Fibroblast of mammary gland (primary cell): ENCODE results near the gene CHADL.
A peak's percentile ranks its signal among the peaks of the same experiment; 100 is the strongest.
"Not testable (repeated sequence)": the region's sequence is repeated elsewhere in the genome, so short reads cannot be mapped to it uniquely, and the experiment has no call there.

Experiments used
- DNase-seq: peaks from one replicate; pipeline ENCODE4 v3.0.0-alpha.2; 2010; ENCODE audit warnings: low read depth
- H3K4me3 ChIP-seq: 2 replicates; pipeline ENCODE4 v1.5.1; 2011; ENCODE audit warnings: low read depth, mild to moderate bottlenecking, low read length, moderate library complexity; ENCODE audit not compliant: control insufficient read depth
- TF ChIP-seq, protein P1 (sequence below): conservative IDR thresholded peaks from 2 replicates; pipeline ENCODE4 v1.5.1; 2011; ENCODE audit warnings: low read depth, low read length, inconsistent platforms; ENCODE audit not compliant: control insufficient read depth, insufficient read depth

Gene CHADL

DNA sequence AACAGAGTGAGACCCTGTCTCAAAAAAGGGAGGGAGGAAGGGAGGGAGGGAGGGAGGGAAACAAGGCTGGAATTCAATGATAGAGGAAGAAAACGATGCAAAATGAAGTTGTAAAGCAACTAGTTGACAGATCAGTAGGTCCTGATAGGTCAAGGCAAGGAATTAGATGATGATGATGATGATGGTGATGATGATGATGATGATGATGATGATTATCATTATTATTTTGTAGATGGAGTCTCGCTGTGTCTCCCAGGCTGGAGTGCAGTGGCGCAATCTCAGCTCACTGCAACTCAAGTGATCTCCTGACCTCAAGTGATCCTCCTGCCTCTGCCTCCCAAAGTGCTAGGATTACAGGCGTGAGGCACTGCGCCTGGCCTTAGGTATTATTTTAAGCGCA, 46.9 kb downstream of the CHADL start:
- TF ChIP-seq, protein P1, sequence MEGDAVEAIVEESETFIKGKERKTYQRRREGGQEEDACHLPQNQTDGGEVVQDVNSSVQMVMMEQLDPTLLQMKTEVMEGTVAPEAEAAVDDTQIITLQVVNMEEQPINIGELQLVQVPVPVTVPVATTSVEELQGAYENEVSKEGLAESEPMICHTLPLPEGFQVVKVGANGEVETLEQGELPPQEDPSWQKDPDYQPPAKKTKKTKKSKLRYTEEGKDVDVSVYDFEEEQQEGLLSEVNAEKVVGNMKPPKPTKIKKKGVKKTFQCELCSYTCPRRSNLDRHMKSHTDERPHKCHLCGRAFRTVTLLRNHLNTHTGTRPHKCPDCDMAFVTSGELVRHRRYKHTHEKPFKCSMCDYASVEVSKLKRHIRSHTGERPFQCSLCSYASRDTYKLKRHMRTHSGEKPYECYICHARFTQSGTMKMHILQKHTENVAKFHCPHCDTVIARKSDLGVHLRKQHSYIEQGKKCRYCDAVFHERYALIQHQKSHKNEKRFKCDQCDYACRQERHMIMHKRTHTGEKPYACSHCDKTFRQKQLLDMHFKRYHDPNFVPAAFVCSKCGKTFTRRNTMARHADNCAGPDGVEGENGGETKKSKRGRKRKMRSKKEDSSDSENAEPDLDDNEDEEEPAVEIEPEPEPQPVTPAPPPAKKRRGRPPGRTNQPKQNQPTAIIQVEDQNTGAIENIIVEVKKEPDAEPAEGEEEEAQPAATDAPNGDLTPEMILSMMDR = no peak
- no peak for DNase-seq
- no peak overlapping the region for H3K4me3 ChIP-seq

DNA sequence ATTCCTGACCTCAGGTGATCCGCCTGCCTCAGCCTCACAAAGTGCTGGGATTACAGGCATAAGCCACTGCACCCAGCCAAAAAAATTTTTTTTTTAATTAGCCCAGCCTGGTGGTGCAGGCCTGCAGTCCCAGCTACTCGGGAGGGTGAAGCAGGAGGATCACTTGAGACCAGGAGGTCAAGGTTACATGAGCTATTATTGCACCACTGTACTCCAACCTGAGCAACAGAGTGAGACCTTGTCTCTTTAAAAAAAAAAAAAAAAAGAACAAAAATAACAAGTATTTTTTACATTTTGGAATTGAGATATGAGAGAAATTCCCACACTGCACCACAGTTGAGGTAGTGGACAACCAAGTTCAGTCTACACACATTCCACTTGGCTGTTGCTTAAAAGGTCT, 49.3 kb downstream of the CHADL start:
- DNase-seq = no peak
- H3K4me3 ChIP-seq = no peak overlapping the region
- TF ChIP-seq, protein P1 = no peak

DNA sequence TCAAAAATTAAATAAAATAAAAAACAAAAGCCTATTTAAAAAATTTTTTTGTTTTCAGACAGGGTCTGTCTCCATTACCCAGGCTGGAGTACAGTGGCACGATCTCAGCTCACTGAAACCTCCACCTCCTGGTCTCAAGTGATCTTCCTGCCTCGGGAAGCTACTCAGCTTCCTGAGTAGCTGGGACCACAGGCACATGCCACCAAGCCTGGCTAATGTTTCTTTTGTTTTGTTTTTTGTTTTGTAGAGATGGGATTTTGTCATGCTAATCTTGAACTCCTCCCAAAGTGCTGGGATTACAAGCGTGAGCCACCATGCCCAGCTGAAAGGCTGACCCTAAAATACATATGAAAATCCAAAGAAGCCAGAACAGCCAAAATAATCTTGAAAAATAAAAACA, 56.1 kb downstream of the CHADL start:
- TF ChIP-seq, protein P1 = no peak
- DNase-seq = no peak
- no peak overlapping the region for H3K4me3 ChIP-seq

DNA sequence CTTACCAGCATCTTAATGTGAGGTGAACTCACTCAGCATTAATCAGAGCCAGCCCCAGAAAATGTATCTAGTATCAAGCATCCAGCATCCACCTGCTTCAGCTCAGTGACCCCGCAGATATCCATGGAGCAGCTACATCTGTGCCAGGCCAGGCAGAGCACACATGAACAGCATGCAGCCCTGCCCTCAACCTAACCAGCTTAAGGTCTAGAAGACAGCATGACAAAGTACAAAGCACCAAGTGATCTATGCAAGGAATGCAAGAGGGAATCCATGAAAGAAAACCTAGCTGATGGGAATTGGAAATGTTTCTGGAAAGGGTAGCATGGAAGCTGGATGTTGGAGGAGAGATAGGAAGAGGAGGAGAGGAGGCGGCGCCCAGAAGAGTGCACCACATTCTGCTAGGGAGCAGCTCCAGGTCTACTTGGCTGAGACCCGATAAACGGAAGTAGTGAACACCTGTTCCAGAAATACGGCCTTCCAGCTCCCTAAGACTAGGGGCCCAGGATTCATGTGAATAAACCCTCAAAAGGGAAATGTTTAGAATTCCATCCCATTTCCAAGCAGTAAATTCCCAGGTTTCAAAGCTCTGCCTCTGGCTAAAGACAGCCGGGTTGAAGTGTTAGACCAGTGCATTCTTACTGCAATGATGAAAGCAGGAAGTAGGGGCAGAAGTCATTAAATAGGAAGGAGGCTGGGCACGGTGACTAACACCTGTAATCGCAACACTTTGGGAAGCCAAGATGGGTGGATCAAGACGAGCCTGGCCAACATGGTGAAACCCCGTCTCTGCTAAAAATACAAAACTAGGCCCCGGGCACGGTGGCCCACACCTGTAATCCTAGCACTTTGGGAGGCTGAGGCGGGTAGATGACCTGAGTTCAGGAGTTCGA, 59.1 kb downstream of the CHADL start:
- peak; percentile 74 for DNase-seq
- TF ChIP-seq, protein P1 = no peak

DNA sequence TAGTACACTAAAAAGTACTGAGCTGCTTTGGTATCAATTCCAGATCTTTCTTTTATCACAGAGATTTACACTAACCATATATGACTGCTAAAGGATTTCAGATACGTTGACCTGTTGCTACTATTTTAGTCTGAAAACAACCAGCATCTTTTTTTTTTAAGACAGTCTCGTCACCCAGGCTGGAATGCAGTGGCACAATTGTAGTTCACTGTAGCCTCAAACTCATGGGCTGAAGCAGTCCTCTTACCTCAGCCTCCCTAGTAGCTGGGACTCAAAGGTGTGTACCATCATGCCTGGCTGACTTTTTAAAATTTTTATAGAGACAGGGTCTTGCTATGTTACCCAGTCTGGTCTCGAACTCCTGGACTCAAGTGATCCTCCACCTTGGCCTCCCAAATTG, 59.8 kb downstream of the CHADL start:
- TF ChIP-seq, protein P1 = no peak
- DNase-seq = no peak

More for the DNA sequence above, 59.1 kb downstream of the CHADL start:
- H3K4me3 ChIP-seq = no peak overlapping the region

DNA sequence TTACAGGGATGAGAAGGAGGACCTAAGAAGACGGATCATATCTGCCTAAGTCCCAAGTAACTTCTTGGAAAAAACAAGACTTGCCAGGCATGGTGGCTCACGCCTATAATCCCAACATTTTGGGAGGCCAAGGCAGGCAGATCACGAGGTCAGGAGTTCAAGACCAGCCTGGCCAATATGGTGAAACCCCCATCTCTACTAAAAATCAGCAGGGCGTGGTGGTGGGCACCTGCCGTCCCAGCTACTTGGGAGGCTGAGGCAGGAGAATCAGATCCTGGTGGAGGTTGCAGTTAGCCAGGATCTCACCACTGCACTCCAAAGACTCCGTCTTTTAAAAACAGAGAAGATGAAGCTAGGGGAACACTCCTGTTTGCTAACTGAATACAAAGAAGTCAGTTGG, 60.4 kb downstream of the CHADL start:
- H3K4me3 ChIP-seq, DNase-seq: not testable (repeated sequence)

More for the DNA sequence above, 59.8 kb downstream of the CHADL start:
- no peak overlapping the region for H3K4me3 ChIP-seq
